NCI-H2171 (cell line): ENCODE results near the gene FRMD3.

ENCODE experiments used
- DNase-seq: peaks from one replicate; lab custom pipeline; 2025; lab: John Stamatoyannopoulos, UW

The FRMD3 gene

GRCh38 chr9:83538172-83538889 lies at the start of gene FRMD3:
TSS of gene FRMD3 (minus strand) at chr9:83538401. CDS start at chr9:83538231, 170 bp downstream.
- peak; percentile 90 for DNase-seq

DNA sequence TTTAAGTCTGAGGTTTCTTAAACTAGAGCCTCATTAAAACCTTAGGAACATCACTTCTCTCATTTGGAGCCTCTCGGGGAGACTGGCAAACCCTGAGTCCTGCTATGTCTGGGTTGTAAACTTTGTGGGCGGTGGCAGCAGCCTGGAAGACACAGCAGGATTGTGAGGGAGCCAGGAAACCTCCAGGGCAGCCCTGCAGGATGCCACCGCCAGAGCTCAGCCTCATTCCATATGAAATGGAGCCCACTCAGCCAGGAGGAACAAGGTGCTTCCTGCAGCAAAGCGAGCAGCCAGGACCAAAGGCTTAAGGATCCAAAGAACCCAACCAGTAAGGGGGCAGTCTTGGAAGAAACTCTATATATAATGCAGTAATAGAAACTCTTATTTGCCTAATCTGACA lies 46.8 kb upstream of the FRMD3 start:
- no peak for DNase-seq

DNA sequence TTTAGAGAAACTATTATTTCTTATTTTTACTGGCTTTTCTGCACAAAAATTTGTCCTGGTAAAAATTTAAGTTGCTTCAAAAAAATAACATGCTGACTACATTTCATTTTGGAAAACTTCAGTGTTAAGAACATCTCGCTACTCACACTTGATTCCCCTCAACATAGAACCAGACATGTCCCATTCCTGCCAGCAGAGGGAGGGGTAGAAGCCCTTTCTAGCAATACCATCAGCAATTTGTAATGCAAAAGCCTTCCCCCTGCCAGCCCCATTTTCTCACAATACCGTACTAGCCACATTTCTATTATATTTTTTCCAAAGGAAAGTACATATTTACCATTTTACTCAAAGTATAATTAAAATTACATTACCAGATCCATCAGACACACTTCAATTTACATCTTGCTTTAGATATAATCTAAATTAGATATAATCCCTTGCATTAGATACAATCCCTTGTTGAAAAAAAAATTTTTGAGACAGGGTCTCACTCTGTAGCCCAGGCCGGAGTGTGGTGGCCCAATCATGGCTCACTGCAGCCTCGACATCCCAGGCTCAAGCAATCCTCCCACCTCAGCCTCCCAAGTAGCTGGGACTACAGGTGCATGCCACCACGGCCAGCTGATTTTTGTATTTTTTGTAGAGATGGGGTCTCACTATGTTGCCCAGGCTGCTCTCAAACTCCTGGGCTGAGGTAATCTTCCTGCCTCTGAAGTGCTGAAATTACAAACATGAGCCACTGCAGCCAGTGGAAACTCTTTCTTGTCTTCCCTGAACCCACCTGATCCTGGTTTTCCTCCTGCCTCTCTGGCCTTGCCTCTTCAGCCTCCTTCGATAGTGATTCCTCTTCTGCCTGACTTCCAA lies 45.2 kb upstream of the FRMD3 start:
- DNase-seq = peak; percentile 14

- DNase-seq = no peak
Measured at GRCh38 chr9:83582029-83582428, 43.8 kb upstream of the FRMD3 start.

DNA sequence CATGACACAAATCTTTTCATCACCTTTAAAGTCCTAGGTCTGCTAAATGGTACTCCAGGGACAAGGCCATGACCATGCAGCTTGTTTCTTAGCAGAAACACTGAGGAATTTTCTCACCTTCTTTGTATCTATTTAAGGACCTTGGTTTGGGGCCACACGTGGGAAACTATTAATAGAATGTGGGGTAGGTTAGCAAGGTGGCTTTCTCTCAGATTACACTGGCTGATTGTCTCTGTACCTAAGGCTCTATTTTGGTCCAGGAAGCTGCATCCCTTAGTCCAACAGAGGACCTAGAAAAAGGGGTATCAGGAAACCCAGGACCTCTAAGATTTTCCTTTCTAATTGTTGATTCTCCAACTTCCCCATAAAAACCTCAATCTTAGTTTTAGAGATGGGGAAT lies 36.3 kb upstream of the FRMD3 start:
- no peak for DNase-seq

DNA sequence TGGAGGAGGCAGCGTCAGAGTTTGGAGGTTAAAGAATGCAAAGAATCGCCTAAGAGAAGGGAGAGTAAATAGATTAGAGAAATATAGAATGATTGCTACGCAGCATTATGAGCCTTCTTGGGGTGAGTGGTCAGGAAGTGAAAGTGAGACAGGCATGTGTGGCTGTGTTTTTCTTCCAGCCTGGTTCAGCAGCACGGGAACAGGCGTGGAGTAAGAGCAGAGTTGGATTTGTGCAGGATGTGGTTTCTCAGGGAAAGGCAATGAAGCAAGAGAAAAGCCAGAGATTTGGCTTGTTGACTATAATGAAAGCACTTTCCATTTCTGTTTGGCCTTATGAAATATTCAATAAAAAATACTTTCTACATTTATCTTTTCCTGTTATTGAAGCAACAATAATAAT lies 34.3 kb upstream of the FRMD3 start:
- DNase-seq = no peak

DNA sequence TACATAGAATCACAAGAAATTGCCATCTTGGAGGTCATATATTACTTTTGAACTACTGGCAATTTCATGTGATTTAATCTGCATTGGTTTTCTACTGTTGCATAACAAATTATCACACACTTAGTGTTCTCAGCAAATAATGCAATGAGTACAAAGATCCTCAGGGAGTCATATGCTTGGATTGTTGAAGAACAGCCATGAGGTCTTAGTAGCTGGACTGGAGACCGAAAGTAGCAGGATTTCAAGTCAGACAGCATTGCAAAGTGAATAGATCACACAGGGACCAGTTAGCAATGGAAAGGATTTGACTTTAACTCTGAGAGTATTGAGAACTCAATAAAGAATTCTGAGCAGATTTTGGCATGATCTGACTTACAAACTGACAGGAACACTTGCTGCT lies 32.2 kb upstream of the FRMD3 start:
- DNase-seq = no peak

GRCh38 chr9:83569326-83569725 lies 31.1 kb upstream of the FRMD3 start:
- no peak for DNase-seq

- peak; percentile 13 for DNase-seq
Measured at GRCh38 chr9:83563360-83563759, 25.2 kb upstream of the FRMD3 start.

DNA sequence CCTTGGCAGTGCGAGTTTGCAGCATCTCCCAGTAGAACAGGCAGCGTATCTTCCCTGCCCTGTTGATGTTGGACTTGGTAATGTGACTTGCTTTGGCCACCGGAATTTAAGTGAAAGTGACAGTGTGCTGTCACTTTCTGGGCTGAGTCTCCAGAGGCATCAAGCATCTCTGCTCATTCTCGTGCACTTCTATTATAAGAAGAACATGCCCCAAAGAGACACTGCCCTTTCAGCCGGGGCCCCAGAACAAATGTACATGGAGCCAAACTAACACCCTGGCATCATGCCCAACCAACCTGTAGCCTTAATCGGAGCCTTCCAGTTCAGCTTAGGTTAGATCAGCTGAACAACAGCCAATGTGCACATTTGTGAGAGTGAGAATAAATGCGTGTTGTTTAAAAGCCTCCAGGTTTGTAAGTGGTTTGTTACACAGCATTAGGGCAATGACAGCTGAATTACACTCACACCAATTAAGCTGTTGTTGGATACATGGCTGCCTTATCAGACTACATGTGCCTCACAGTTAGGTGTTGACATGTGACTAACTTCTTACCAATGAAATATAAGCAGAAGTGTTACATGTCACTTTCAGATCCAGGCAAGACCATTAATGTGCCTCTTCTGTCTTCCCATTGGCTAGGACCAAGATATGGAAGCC lies 22.1 kb upstream of the FRMD3 start:
- no peak for DNase-seq

DNA sequence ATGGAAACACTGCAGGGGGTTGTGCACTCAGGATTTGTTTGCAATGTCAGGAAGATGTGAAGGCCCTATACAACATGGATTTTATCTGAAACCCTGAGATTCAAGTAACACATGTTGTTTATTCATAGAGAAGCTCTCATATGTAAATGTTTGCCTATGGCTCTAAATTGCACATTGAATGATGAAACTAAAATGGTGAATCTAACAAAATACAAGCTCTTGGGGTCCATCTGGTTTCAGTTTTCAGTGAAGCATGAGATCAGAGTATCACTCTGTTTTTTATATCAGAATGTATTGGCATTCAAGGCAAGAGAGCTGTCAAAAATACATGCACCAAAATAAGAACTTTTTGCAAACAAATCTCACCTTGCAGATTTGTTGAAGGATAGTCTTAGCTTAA lies 19.6 kb upstream of the FRMD3 start:
- no peak for DNase-seq

DNA sequence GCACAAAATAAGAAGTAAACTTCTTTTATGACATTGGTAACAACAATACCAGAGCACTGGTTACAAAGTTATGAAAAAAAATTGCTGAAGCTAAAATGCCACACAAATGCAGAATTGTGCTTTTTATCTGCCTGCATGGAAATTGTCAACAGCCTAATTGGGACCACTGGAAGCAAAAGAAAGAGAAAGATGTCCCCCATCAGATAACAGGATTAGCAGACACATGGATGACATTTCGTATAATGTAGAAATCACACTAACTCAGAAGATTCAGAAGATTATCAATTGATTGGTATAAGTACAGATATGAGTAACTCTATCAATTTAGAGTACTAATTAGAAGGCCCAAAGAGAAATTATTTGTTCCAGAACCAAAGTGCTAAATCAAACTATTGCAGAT lies 19.1 kb upstream of the FRMD3 start:
- DNase-seq = no peak

- no peak for DNase-seq
Measured at GRCh38 chr9:83554278-83554677, 16.1 kb upstream of the FRMD3 start.

DNA sequence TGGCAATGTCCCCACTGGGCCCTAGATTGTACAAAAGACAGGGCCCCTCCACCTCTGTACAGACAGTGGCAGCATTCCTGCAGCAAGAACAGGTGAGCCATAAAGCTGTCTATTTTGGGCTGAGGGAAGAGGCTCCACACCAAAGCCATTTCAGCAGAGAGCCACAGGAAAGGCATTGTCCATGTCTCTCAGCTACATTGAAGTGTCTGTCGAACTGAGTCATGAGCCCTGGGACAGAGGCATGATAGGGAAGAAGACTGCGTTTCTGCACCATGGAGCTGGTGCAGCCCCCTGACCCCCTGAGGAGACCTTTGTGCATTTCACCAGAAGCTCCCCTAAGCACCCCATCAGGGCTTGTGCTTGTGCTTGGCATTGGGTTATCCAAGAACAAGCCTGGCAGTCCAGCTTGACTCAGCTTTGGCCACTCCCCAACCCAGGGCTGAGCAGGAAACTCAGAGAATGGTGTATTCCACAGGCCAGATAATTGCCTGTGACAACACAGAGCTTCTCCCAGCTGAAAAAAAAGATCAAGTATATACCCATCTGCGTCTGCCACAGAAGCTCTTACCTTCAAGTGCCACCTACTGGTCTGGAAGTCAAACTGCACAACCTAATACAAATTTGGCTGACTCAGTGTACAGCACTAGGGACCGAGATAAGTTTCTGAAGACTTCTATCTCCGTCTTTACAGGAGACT lies 5.9 kb upstream of the FRMD3 start:
- peak; percentile 78 for DNase-seq

- DNase-seq = no peak
Measured at GRCh38 chr9:83538890-83539238, 663 bp upstream of the FRMD3 start.

GRCh38 chr9:83537331-83538171 lies 650 bp downstream of the FRMD3 start:
- peak; percentile 18 for DNase-seq

- DNase-seq = no peak
Measured at GRCh38 chr9:83536332-83536731, 1.9 kb downstream of the FRMD3 start.

- DNase-seq = no peak
Measured at GRCh38 chr9:83535736-83536135, 2.5 kb downstream of the FRMD3 start.

- no peak for DNase-seq
Measured at GRCh38 chr9:83533296-83533695, 4.9 kb downstream of the FRMD3 start.

GRCh38 chr9:83526901-83527300 lies 11.3 kb downstream of the FRMD3 start:
- DNase-seq = peak; percentile 57

DNA sequence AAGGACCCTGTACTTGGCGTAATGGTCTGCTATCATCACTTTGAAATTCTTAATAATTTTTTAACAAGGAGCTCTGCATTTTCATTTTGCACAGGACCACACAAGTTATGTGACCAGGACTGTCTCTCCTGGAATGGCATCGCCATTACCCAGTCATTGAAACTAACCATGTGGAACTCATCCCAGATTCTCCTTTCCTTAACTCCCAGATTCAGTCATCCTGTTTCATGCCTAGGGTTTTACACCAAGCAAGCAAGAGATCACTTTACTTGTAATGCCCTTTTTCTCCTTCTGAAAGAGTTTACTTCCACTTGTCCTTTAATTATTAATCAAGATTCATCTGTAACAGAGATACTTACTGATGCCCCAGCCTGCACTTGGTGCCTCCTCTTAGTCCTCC lies 12.0 kb downstream of the FRMD3 start:
- no peak for DNase-seq
